ENCODE measurements around the gene AGK. TPM values are rescaled to one million over a fixed set of nuclear protein-coding genes. Genes with fewer than 3 reads are reported as not detected.

AGK gene
- total RNA-seq, 4 donors from 2014 or later, result 21.0 to 30.8 (median 25.5) TPM

- no peak for ATAC-seq
- H3K27me3 ChIP-seq, result peaks cover 9% of the 10 kb centered on the region
- TF ChIP-seq EP300 (IDR thresholded peaks at IDR 0.05) (no peak), POLR2A (IDR thresholded peaks at IDR 0.05) (no peak), CTCF (IDR thresholded peaks at IDR 0.05) (no peak), POLR2AphosphoS5 (IDR thresholded peaks at IDR 0.05) (no peak)
- no peaks in the 10 kb centered on the region for H3K9me3 ChIP-seq
- H3K27ac ChIP-seq, result no peak overlapping the region
- H3K36me3 ChIP-seq, result no peaks in the 10 kb centered on the region
- no peaks in the 10 kb centered on the region for H3K4me1 ChIP-seq
- H3K4me3 ChIP-seq, result no peak overlapping the region
These were observed 25.2 kb upstream of the AGK start for GRCh38 chr7:141525973-141526514.

GRCh38 chr7:141527076-141527475, 24.1 kb upstream of the AGK start:
- ATAC-seq, result no peak
- H3K36me3 ChIP-seq, result no peaks in the 10 kb centered on the region
- TF ChIP-seq POLR2AphosphoS5 (IDR thresholded peaks at IDR 0.05) (no peak), POLR2A (IDR thresholded peaks at IDR 0.05) (no peak), EP300 (IDR thresholded peaks at IDR 0.05) (no peak), CTCF (IDR thresholded peaks at IDR 0.05) (no peak)
- WGBS, 2 donors (ENCODE audit: low coverage in 1 of 2), result 93 to 94% methylated on average over 2 to 4 of the region's 4 CpGs
- H3K27me3 ChIP-seq, result peaks cover 9% of the 10 kb centered on the region
- H3K4me3 ChIP-seq, result no peak overlapping the region
- H3K4me1 ChIP-seq, result no peaks in the 10 kb centered on the region
- H3K9me3 ChIP-seq, result no peaks in the 10 kb centered on the region
- H3K27ac ChIP-seq, result no peak overlapping the region

- peaks cover 9% of the 10 kb centered on the region for H3K27me3 ChIP-seq
- ATAC-seq, result no peak
- peaks cover 0 to 4% (median 0%) of the 10 kb centered on the region in 3 donors for H3K4me1 ChIP-seq
- WGBS, 2 donors (ENCODE audit: low coverage in 1 of 2), result 79 to 90% methylated on average over 2 to 3 of the region's 3 CpGs
- no peaks in the 10 kb centered on the region for H3K9me3 ChIP-seq
- H3K36me3 ChIP-seq, result no peaks in the 10 kb centered on the region
- H3K27ac ChIP-seq, result no peak overlapping the region
- no peak overlapping the region for H3K4me3 ChIP-seq
- TF ChIP-seq POLR2AphosphoS5 (IDR thresholded peaks at IDR 0.05), result no peak
- TF ChIP-seq POLR2A (IDR thresholded peaks at IDR 0.05), result no peak
- no peak for TF ChIP-seq EP300 (IDR thresholded peaks at IDR 0.05)
- TF ChIP-seq CTCF (IDR thresholded peaks at IDR 0.05), result no peak
These were observed 22.8 kb upstream of the AGK start for GRCh38 chr7:141528399-141528798.

GRCh38 chr7:141533149-141533949, 17.9 kb upstream of the AGK start:
- no peak overlapping the region for H3K4me3 ChIP-seq
- 11 to 17% methylated on average over 8 to 11 of the region's 11 CpGs for WGBS, 2 donors (ENCODE audit: low coverage in 1 of 2)
- H3K27ac ChIP-seq, result no peak overlapping the region
- TF ChIP-seq EP300 (IDR thresholded peaks at IDR 0.05) (no peak), POLR2A (IDR thresholded peaks at IDR 0.05) (no peak), CTCF (IDR thresholded peaks at IDR 0.05) (peak; percentile 76 to 96 (median 88)), POLR2AphosphoS5 (IDR thresholded peaks at IDR 0.05) (no peak)
- peaks cover 0 to 8% (median 0%) of the 10 kb centered on the region in 3 donors for H3K4me1 ChIP-seq
- H3K36me3 ChIP-seq, result no peaks in the 10 kb centered on the region
- peak; percentile 73 for ATAC-seq
- no peaks in the 10 kb centered on the region for H3K9me3 ChIP-seq
- peaks cover 7% of the 10 kb centered on the region for H3K27me3 ChIP-seq
